Brain microvascular endothelial cell (primary cell): ENCODE measurements around the gene BRICD5.

Source experiments
- DNase-seq: peaks from one replicate; pipeline ENCODE4 v3.0.0-alpha.2; 2020
- H3K27ac ChIP-seq: fragments of 250-450 bp; sonication (Bioruptor Pico); 2 replicates; pipeline ENCODE4 v1.5.1; 2020; ENCODE audit warnings: mild to moderate bottlenecking, moderate library complexity
- H3K27me3 ChIP-seq: fragments of 250-450 bp; sonication (Bioruptor Pico); replicated peaks from 2 replicates; pipeline ENCODE4 v1.5.1; 2020; ENCODE audit warnings: mild to moderate bottlenecking
- H3K36me3 ChIP-seq: fragments of 250-450 bp; sonication (Bioruptor Pico); replicated peaks from 2 replicates; pipeline ENCODE4 v1.5.1; 2020; ENCODE audit warnings: mild to moderate bottlenecking
- H3K4me3 ChIP-seq: 2 replicates; pipeline ENCODE4 v1.5.1; 2011; ENCODE audit warnings: low read depth, mild to moderate bottlenecking, control low read depth, low read length, moderate library complexity
- CTCF ChIP-seq: IDR thresholded peaks from 2 replicates; pipeline ENCODE4 v1.5.1; 2011; ENCODE audit warnings: low read depth, mild to moderate bottlenecking, moderate library complexity, low read length, control low read depth, inconsistent platforms; ENCODE audit errors: missing control alignments
- in situ Hi-C: cut with HindIII; loops from 2 replicates; pipeline ENCODE4 v1.10.0; 2017; ENCODE audit warnings: low sequenced_read_pairs, low pct_ligation_motif_present

BRICD5 gene

GRCh38 chr16:2190002-2190658 lies 20.5 kb downstream of the BRICD5 start:
- peaks cover 10% of the 10 kb centered on the region for H3K27me3 ChIP-seq

GRCh38 chr16:2189252-2189893 lies 21.3 kb downstream of the BRICD5 start:
- no peak for DNase-seq
- TF ChIP-seq CTCF: no peak
- no peaks in the 10 kb centered on the region for H3K36me3 ChIP-seq
- no peak overlapping the region for H3K4me3 ChIP-seq
- H3K27ac ChIP-seq: no peak overlapping the region
- peaks cover 3% of the 10 kb centered on the region for H3K27me3 ChIP-seq
- in situ Hi-C loops: no loop called here

More at GRCh38 chr16:2190002-2190658, 20.5 kb downstream of the BRICD5 start:
- no peak for DNase-seq
- in situ Hi-C loops: no loop called here
- no peak overlapping the region for H3K27ac ChIP-seq
- H3K4me3 ChIP-seq: no peak overlapping the region
- no peaks in the 10 kb centered on the region for H3K36me3 ChIP-seq
- no peak for TF ChIP-seq CTCF

GRCh38 chr16:2188395-2188794 lies 22.3 kb downstream of the BRICD5 start:
- no peak for TF ChIP-seq CTCF
- H3K4me3 ChIP-seq: no peak overlapping the region
- no peak overlapping the region for H3K27ac ChIP-seq
- no peak for DNase-seq
- no peaks in the 10 kb centered on the region for H3K36me3 ChIP-seq
- in situ Hi-C loops: no loop called here
- H3K27me3 ChIP-seq: no peaks in the 10 kb centered on the region

- Histone ChIP-seq H3K27ac (no peak overlapping the region), H3K36me3 (no peaks in the 10 kb centered on the region), H3K4me3 (no peak overlapping the region), H3K27me3 (no peaks in the 10 kb centered on the region)
- TF ChIP-seq CTCF: no peak
- DNase-seq: no peak
- in situ Hi-C loops: no loop called here
These were observed 23.5 kb downstream of the BRICD5 start for GRCh38 chr16:2187212-2187611.

- in situ Hi-C loops: no loop called here
- H3K27me3 ChIP-seq: no peaks in the 10 kb centered on the region
- TF ChIP-seq CTCF: no peak
- no peaks in the 10 kb centered on the region for H3K36me3 ChIP-seq
- DNase-seq: no peak
- no peak overlapping the region for H3K4me3 ChIP-seq
- H3K27ac ChIP-seq: no peak overlapping the region
These were observed 24.2 kb downstream of the BRICD5 start for GRCh38 chr16:2186505-2186904.
